Measurements from ENCODE around the gene FEN1. TPM values are rescaled to one million over a fixed set of nuclear protein-coding genes. Genes with fewer than 3 reads are reported as not detected.

The FEN1 gene
- total and polyA plus RNA-seq, 7 donors = 5.7 to 30.3 (median 10.3) TPM

GRCh38 chr11:61830237-61831105 lies 37.8 kb downstream of the FEN1 start:
- Histone ChIP-seq H3K36me3 (ENCODE audit: insufficient read depth in 1 of 2, low read depth in 1 of 2) (no peaks in the 10 kb centered on the region), H3K27ac (peak overlapping the region; percentile 42), H3K4me3 (no peak overlapping the region), H3K9me3 (no peaks in the 10 kb centered on the region), H3K4me1 (peaks cover 12% of the 10 kb centered on the region), H3K27me3 (ENCODE audit: insufficient read depth in 3 of 3, low read length in 2 of 3) (peaks cover 0 to 30% (median 10%) of the 10 kb centered on the region in 3 donors)
- TF ChIP-seq CTCF (IDR thresholded peaks at IDR 0.05) = no peak
- 45 to 61% (median 47%) methylated on average over 8 of the region's 8 CpGs for WGBS, 3 donors
- DNase-seq (no peak), ATAC-seq (no peak)
- intact Hi-C loops (cut with DNase I) = no loop called here

GRCh38 chr11:61832207-61832606 lies 39.5 kb downstream of the FEN1 start:
- TF ChIP-seq CTCF (IDR thresholded peaks at IDR 0.05) = no peak
- intact Hi-C loops (cut with DNase I) = no loop called here

GRCh38 chr11:61832754-61833153 lies 40.0 kb downstream of the FEN1 start:
- peaks cover 12% of the 10 kb centered on the region for H3K4me1 ChIP-seq

More at GRCh38 chr11:61832207-61832606, 39.5 kb downstream of the FEN1 start:
- H3K27ac ChIP-seq = no peak overlapping the region
- no peaks in the 10 kb centered on the region for H3K9me3 ChIP-seq
- no peak overlapping the region for H3K4me3 ChIP-seq
- peaks cover 12% of the 10 kb centered on the region for H3K4me1 ChIP-seq
- WGBS, 3 donors = 86 to 94% (median 91%) methylated on average over 4 of the region's 4 CpGs
- no peak for DNase-seq
- H3K36me3 ChIP-seq (ENCODE audit: insufficient read depth in 1 of 2, low read depth in 1 of 2) = no peaks in the 10 kb centered on the region
- ATAC-seq = no peak
- H3K27me3 ChIP-seq (ENCODE audit: insufficient read depth in 3 of 3, low read length in 2 of 3) = peaks cover 0 to 22% (median 7%) of the 10 kb centered on the region in 3 donors

GRCh38 chr11:61833471-61833870 lies 40.8 kb downstream of the FEN1 start:
- Histone ChIP-seq H3K27me3 (ENCODE audit: insufficient read depth in 3 of 3, low read length in 2 of 3) (peaks cover 0 to 13% (median 0%) of the 10 kb centered on the region in 3 donors), H3K9me3 (no peaks in the 10 kb centered on the region), H3K27ac (no peak overlapping the region), H3K4me3 (no peak overlapping the region), H3K36me3 (ENCODE audit: insufficient read depth in 1 of 2, low read depth in 1 of 2) (no peaks in the 10 kb centered on the region), H3K4me1 (peaks cover 7% of the 10 kb centered on the region)
- intact Hi-C loops (cut with DNase I) = no loop called here
- ATAC-seq (peak in 2 of 4 donors; percentile 10 to 15), DNase-seq (no peak)
- no peak for TF ChIP-seq CTCF (IDR thresholded peaks at IDR 0.05)
- 47 to 68% (median 61%) methylated on average over 11 of the region's 11 CpGs for WGBS, 3 donors

More at GRCh38 chr11:61832754-61833153, 40.0 kb downstream of the FEN1 start:
- intact Hi-C loops (cut with DNase I) = no loop called here
- no peaks in the 10 kb centered on the region for H3K9me3 ChIP-seq
- no peak for ATAC-seq
- DNase-seq = no peak
- peaks cover 0 to 19% (median 4%) of the 10 kb centered on the region in 3 donors for H3K27me3 ChIP-seq (ENCODE audit: insufficient read depth in 3 of 3, low read length in 2 of 3)
- H3K4me3 ChIP-seq = no peak overlapping the region
- no peak for TF ChIP-seq CTCF (IDR thresholded peaks at IDR 0.05)
- 56 to 66% (median 58%) methylated on average over 7 of the region's 7 CpGs for WGBS, 3 donors
- H3K36me3 ChIP-seq (ENCODE audit: insufficient read depth in 1 of 2, low read depth in 1 of 2) = no peaks in the 10 kb centered on the region
- H3K27ac ChIP-seq = no peak overlapping the region
